NCI-H2029 (cell line): Measurements from ENCODE around the gene MTG1.
"Not testable (repeated sequence)": the region's sequence is repeated elsewhere in the genome, so short reads cannot be mapped to it uniquely, and the experiment has no call there.

Experiments used
- DNase-seq: peaks from one replicate; lab custom pipeline; 2025; lab: John Stamatoyannopoulos, UW

The MTG1 gene

DNA sequence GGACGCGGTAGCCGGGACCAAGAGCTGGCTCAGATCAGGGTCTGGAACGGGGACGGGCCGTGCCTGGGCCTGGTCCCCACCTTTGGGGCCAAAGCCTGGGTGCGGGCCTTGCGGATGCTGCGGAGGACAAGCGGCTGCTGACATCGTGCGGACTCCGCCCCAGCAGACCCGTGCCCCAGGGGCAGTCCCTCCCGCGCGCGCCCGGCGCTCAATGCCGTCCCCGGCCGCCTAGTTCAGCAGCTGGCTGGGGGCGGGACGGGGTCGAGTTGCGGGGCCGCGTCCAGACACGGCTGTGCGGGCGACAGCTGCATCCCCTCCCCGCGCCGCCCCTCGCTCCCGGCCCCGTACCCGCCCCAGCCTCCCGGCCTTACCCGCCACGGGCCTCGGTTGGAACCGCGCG is 30.1 kb downstream of the MTG1 start:
- DNase-seq = not testable (repeated sequence)

DNA sequence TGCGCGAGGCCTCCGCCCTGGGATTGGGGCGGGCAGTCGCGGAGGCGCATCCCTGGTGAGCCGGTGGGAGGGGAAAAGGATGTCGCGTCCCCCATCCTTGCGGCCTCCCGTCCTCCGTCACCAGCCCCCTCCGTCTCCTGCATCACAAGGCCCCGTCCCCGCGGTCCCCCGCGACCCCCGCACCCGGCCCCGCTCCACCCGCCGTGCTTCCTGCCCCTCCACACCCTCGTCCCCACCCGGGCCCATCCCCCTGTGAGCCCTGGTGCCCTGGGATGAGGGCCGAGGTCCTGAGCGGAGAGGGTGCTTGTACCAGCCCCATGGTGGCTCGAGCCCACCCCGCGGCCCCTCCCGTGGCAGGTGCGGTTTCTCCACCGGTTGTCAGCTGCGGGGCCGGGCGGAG is 30.6 kb downstream of the MTG1 start, which contains the start of gene SPRN:
Gene SPRN, minus strand, starts transcription at position 25 of the 400 bp plus-strand sequence. CDS start 944 bp downstream, outside the sequence.
- not testable (repeated sequence) for DNase-seq

DNA sequence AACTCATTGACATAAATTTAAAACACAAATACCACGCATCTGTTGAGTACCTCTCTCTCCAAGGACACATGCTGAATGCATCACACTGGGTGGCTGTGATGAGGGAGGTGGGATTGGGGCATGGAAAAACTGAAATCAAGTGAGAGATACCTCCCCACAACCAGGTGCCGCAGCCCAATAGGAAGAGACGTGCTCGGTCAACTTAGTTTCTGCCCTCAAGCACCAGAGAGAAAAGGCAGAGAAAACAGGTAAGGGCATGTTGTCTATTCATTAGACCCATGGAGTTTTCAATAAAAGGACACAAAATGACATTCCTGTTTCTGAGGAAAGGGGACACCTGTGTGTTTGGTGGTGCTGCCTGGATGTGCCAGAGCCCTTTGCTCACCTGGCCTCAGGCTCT is 35.6 kb downstream of the MTG1 start:
- not testable (repeated sequence) for DNase-seq

DNA sequence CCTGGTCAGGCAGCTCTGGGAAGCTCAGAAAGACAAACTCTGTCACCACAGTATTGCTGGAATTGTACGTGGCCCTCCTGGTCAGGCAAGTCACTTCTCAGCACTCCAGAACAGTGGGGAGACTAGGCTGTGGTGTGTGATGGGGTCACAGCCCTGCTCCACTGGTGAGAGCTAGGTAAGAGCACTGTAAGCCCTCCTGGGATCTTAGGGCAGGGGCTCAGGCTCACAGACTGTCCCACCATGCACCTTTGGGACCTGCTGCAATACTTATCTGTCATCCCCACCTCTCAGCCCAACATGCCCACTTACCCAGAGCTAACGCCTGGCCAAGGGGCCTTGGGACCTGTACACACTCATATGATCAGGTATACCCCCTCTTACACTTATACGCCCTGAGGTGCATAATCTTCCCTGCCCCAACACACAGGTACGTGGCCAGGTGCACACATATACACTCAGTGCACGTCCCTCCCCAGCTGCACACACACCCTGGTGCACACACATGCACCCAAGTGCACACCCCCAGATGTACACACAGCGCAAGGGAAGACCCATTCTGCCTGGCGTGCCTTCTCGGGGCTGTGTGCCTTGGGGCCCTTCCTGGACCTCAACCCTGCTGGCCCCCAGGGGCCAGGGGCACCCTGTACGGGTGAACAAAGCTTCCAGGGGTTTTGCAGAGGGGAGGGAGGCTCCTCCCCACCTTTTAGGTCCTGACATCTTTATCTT is 38.1 kb downstream of the MTG1 start:
- not testable (repeated sequence) for DNase-seq

DNA sequence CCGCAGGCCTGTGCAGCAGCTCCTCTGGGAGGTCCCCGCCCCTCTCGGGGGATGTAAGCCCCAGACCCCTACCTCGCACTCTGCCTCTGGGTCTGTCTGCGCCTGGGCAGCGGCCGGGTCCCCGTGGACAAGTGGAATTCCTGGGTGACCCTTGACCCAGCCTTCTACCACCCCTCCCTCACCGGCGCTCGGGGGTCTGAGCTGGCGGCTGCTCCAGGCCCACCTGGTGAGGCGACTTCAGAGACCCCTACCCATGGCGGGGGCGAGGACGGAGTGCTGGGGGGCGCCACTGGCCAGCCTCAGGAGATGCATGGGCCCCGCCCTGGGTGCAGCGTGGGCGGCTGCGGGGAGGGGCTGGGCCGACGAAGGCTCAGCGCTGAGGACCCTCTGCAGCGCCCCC is 38.8 kb downstream of the MTG1 start:
- DNase-seq = not testable (repeated sequence)

- DNase-seq = no peak
Measured at GRCh38 chr10:133438711-133439273, 44.8 kb downstream of the MTG1 start.

DNA sequence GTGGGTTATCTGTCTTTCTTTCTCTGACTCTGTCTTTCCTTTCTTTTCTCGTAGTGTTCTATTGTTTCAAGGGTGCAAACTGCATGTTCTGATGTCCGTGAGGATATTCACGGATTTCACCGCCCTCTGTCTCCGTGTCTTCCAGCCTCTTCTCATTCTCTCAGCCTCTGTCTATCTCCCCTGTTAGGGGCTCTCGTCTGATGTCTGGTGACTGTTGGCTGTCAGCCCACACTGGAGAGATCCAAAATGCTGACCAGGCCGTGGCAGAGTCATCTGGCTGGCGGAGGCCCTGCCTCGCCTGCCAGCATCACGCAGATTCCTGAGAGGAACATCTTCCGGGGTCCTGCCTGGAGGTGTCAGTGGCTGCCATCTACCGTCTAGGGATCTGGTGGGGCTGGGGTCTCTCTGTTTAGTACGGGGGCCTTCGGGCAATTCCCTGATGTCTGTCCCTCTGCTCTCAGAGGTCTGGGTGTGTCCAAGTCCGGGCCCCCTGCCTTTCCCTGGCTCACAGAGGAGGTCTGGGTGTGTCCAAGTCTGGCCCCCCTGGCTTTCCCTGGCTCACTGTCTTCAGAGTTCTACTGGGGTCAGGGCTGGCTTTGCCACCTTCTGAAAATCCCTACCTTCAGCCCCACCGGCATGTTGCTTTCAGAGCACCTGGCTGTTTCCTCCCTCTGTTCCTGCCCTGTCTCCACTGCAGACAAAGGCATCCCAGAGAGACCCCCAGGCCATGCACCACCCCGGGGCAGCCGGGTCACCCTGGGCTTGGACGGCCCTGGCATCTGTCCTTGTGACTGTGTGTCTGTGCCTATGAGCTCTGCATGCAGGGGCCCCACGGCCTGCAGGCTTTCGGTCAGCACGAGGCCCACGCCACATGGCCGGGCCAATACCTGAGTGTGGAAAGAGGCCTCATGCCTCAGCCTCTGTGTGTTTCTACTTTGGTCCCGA is 45.8 kb downstream of the MTG1 start:
- DNase-seq = no peak

DNA sequence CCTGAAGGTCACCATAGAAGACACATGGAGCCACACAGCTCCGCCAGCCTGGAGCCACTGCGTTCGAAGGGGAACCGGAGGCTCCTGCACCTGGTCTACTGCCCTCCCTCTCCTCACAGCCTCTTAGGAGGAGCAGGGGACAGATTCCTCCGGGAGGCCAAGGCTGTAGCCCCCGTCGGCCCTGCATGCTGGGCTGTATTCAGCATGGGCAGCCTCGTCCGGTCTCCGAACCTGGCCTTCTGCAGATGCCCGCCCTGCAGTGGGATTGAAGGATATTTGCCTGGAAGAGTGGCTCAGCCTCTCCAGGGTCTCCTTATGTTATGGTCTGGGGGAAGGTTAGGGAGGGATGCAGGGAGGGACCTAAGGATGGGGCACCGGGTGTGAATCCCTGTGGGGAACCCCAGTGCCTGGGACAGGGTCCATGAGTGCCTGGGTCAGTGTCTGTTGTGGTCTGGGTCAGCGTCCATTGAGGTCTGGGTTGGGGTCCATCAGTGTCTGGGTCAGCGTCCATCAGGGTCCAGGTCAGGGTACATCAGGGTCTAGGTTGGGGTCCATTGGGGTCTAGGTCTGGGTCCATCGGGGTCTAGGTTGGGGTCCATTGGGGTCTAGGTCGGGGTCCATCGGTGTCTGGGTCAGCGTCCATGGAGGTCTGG is 46.8 kb downstream of the MTG1 start:
- DNase-seq = no peak

DNA sequence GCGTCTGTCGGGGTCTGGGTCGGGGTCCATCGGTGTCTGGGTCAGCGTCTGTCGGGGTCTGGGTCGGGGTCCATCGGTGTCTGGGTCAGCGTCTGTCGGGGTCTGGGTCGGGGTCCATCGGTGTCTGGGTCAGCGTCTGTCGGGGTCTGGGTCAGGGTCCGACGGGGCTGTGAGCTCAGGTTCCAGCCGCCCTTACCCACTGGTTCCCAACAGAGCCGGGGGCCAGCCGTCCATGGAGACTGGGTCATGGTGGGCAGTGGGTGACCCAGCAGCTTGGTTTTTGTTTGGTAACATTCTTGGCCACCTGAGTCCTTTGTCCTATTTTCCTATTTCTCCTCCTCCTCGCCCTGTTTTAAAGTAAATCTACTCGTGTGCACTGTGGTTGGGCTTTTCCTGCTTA is 47.4 kb downstream of the MTG1 start:
- not testable (repeated sequence) for DNase-seq

DNA sequence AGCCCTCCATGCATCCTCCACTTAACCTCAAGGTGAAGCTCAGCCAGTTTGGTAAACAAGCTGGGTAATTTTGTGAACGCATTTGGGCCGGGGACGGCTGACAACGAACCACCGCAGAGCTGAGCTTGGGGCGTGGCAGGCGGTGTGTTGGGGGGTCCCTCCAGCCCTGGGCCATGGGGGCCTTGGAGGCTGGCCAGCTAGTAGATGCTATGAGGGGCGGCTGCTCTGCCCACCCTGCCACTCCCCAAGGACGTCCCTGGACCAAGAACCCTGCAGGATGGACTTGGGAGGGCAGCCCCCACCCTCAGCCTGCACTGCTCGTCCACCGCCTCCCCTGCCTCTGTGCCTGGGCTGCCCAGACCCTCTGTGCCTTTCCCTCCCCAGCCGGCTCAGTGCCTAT is 47.8 kb downstream of the MTG1 start:
- DNase-seq = no peak

GRCh38 chr10:133442191-133442966 is 48.4 kb downstream of the MTG1 start:
- DNase-seq = no peak

DNA sequence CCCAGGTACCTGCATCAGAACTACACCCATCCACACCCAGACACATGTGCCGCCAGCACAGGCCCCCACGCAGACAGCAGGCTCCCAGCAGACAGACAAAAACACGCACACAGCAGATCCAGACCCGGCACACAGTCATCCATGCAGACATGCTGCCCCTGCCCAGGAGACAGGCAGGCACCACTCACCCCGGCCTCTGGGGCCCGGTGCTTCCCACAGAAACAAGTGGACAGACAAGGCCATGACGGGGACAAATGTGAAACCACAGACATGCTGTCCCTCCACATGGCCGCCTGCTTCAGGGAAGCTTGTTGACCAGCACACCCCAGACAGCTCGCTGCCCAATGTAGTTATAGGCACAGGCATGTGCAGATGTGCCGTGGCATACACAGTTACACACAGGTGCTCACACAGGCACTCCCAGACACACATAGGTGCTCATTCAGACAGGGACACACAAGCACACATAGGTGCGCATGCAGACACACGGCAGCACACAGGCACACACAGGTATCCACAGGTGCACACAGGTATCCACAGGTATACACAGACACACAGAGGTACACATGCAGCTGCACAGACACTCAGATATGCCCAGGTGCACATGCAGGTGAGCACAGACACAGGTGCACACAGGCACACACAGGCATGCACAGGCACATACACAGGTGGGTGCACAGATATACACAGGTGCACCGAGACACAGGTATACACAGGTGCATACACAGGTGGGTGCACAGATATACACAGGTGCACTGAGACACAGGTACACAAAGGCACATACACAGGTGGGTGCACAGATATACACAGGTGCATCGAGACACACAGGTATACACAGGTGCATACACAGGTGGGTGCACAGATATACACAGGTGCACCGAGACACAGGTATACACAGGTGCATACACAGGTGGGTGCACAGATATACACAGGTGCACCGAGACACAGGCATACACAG is 49.3 kb downstream of the MTG1 start:
- DNase-seq = no peak

GRCh38 chr10:133444342-133445267 is 50.6 kb downstream of the MTG1 start:
- no peak for DNase-seq

DNA sequence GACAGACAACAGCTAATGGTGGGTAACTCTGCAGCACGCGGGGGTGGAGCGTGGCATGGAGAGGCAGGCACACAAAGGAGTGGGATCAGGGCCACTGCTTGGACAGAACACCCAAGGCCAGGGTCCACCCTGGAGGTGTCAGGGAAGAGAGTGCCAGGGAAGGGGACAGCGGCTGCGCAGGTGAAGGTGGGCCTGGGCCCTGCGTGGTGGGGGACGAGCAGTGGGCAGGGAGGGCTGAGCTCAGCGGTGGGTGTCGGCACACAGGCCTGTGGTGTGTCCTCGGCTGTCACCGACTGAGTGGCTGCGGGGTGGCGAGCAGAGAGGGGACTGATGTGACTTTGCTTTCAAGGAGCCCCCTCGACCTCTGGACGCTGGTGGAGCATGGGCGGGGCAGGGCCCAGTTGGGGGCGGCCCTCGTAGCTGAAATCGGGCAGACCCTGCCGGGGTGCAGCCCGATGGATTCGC is 51.3 kb downstream of the MTG1 start:
- no peak for DNase-seq

DNA sequence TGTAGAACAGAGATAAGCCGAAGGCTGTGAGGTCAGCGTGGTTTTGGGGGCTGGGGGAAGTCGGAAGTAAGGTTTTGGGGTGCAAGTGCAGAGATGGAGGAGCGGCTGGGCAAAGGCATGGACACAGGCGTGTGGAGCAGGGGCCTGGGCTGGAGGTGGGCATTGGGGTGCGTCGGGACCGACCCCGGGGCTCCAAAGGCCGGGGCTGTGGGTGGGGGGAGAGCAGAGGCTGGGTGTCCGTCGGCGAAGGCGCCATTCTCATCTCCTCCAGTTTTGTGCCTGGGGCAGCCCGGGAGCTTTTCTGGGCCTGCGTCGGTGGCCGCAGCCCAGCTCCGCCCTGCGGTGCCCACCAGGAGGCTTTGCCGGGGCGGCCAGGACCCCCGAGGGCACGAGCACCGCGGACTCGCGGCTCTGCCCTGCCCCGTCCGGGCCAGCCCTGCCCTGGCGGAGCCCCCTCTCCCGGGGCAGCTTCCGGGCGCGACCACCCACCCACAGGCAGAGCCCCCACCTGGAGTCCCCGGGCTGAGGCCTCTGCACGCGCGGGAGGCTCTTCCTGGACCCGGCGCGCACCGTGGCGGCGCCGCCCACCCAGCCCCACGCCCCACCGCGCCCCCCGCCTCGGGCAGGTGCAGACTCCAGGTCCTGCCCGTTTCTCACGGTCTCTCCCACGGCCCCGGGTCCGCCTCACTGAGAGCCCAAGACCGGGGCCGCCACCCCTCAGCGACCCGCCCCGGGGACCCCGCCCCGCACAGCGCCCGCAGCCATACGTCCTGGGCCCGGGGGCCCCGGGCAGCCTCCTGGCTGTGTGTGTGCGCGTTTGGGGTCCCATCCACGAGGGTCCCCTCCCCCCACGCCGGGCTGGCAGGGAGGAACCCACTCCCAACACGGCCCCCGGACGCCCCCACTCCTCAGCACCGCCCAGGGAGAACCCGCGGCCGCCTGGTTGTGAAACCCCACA is 52.1 kb downstream of the MTG1 start:
- no peak for DNase-seq

- DNase-seq = no peak
Measured at GRCh38 chr10:133446979-133447378, 53.0 kb downstream of the MTG1 start.

- no peak for DNase-seq
Measured at GRCh38 chr10:133448120-133448519, 54.2 kb downstream of the MTG1 start.

DNA sequence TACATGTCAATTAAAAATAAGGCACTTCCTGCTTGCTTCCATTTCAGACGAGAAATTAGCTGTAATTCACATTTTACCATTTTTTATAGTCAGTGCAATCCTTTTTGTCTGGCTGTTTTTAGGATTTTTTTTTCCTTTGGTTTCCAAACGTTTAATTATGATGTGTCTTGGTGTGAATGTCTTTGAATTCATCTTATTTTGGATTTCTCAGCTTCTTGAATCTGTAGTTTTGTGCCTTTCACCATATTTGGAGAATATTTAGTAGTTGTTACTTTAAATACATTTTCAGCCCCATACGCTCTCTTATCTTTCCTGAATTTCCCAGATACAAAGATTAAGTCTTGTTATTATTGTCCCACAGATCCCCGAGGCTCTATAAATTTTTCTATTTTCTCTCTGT is 57.4 kb downstream of the MTG1 start:
- DNase-seq = no peak
